ENCODE results near the gene GPR108.

The GPR108 gene

DNA sequence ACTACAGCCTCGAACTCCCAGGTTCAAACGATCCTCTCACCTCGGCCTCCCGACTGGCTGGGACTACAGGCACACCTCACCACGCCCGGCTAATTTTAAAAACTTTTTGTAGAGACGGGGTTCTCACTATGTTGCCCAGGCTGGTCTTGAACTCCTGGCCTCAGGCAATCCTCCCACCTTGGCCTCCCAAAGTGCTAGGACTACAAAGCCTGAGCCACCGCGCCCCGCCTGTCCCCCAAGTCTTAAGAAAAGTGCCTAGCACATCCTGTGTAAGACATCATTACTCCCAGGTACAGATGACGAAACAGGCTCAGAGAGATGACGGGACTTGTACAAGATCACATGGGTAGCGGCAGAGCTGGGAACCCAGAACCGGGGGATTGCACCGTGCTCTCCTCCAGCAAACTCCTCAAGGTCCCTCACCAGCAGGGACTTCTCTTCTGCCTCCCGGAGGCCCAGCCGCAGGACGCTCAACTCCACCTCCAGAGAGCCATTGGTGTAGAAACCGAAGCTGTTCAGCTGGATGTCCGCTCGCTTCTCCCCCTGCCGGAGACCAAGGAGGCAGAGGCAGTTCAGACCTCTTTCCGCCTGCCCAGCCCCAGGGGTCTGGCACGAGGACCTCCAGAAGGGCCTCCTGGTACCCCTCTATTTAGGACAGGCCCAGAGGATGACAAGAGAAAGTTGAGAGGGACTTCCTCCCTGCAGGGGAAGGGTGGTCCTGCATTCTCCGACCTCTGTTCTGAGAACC is 1.0 kb downstream of the GPR108 start:
- peak; percentile 25 to 55 for DNase-seq

DNA sequence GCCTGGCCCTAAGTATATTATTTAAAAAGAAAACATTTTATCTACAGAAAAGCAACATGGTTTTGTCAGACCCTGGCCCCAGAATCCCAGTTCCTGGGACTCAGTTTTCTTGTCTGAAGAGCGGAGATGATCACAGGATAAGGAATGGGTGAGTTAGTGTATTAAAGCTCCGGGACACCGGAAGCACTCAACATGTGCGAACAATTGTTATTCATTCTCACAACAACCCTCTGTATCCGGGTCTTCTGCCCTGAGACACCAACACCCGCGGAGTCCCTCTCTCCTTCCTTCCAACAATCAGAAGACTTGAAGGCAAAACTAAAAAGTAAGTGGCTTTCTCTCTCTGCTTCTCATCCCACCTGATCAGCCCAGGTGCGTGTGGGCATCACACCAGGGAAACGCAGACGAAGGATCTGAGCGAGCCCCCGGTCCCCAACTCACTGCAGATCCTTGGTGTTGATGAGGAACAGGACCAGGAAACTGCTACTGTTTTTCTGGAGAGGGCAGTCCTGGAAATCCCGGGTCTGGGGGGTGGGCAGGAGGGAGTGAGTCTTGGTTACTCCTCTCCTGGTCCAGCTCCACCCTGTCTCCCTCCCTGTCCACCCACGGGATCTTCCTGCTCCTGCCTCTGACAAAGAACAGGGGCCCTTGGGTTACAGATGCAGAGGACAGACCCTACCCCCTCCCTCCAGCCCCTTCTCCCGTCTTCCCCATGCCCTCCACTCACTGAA is 2.0 kb downstream of the GPR108 start:
- no peak for DNase-seq

DNA sequence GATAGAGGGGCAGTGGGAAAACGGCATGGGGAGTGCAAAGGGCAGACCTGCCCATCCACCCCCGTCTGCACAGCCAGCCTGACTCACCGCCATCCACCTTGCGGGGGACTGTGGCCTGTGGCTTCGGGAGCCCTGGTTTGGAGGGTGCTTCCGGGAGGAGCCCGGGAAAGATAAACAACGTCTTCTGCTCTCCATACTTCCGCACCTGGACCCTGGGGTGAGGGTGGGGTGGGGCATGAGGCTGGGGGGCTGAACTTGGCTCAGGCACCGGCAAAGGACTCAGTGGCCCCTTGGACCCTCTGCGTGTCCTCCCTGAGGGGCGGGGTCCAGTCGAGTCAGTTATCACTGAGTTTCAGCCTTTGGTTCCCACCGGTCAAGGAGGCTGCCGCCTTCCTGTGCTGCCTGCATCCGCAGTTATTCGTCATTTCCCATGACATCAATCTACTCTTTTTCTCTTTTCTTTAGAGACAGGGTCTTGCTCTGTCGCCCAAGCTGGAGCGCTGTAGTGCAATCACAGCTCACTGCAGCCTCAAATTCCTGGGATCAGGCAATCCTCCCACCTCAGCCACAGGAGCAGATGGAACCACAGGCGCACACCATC is 3.2 kb downstream of the GPR108 start:
- DNase-seq: no peak

- no peak for DNase-seq
These were observed 3.9 kb downstream of the GPR108 start for GRCh38 chr19:6733338-6734095.

GRCh38 chr19:6732803-6733337 is 4.5 kb downstream of the GPR108 start:
- DNase-seq: no peak

GRCh38 chr19:6731822-6732221 is 5.6 kb downstream of the GPR108 start:
- no peak for DNase-seq

DNA sequence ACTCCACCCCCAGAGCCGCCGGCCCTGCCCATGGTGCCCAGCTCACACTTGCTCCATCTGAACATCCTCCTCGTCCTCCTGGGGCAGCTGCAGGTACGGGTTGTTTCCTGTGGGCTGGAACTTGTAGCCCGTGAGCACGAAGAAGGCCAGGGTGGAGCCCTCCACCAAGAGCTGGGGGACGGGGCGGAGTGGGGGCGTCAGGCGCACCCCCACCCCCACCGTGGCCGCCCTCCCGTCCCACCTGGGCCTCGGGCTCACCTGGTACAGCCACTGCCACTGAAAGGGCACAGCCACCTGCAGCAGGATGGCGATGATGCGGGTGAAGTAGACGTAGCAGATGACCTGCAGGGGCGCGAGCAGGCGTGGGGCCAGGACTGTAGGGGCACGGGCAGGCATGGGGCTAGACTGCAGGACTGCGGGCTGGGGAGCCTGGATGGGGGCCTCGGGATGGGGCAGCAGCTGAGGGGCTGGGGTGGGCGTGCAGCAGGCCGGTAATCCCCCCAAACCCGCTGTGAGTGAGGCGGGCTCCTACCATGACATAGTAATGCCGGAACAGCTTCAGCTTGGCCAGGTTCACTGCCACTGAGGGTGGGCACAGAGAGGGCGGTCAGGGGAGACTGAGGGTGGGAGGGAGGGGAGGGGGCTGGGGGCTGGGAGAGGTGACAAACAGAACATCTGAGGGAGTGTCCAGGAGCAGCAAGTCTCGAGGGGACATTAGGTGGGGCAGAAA is 6.3 kb downstream of the GPR108 start:
- DNase-seq: no peak

GRCh38 chr19:6730153-6730804 is 7.1 kb downstream of the GPR108 start:
- DNase-seq: no peak

- DNase-seq: no peak
These were observed 7.7 kb downstream of the GPR108 start for GRCh38 chr19:6729573-6730152.

GRCh38 chr19:6728346-6728745 is 9.0 kb downstream of the GPR108 start:
- no peak for DNase-seq

- no peak for DNase-seq
These were observed 11.7 kb downstream of the GPR108 start for GRCh38 chr19:6725513-6726231.

GRCh38 chr19:6724631-6725492 is 12.5 kb downstream of the GPR108 start:
- DNase-seq: no peak

DNA sequence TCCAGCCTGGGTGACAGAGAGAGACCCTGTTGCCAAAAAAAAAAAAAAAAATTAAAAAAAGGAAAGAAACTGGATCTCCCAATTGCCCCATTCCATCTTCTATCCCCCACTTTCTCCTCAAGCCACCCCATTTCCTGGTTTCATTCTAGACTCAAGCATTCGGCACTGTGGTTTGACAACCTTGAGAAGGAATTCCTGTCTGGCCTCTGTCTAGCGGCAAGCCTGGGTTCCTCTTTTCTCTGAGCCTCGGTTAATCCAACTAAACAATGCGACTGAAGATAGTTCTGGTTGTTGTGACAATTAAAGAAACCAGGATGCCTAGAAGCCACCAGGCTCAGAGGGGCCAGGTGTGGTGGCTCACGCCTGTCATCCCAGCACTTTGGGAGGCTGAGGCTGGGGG is 13.6 kb downstream of the GPR108 start:
- DNase-seq: no peak

DNA sequence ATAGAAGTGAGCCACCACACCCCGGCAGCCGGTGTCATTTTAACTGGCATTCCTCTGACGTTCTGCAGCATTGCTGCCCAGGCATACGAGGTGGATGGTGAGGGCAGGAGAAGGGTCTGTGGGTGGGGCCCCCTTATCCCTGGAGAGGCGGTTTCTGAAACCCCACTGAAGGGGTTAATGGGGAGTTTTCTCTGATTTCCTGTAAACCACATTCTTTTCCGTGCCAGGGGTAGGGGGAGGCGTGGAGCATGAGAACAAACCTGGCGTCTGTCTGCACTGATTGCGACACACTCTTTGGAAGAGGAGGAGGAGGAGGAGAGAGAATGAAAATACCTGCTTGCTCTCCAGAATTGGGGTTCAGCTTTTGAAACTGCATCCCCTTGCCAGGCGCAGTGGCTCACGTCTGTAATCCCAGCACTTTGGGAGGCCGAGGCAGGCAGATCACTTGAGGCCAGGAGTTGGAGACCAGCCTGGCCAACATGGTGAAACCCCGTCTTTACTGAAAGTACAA is 14.2 kb downstream of the GPR108 start:
- no peak for DNase-seq

DNA sequence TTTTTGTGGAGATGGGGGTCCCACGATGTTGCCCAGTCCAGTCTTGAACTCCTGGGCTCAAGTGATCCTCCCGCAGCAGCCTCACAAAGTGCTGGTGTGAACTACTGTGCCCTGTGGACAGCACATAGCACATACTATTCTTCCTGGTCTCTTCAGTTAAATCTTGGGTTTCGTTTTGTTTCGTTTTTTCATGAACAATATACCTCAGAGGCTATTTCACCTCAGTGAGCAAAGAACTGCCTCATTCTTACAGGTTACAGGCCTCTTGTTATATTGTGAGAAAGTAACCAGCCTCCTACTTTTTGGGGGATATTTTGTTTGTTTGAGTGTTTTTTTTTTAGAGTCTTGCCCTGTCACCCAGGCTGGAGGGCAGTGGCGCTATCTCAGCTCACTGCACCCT is 15.6 kb downstream of the GPR108 start:
- no peak for DNase-seq

- no peak for DNase-seq
These were observed 16.3 kb downstream of the GPR108 start for GRCh38 chr19:6721138-6721474.

GRCh38 chr19:6720369-6721137 is 16.8 kb downstream of the GPR108 start, which contains the start of gene C3:
C3 (minus strand) TSS chr19:6720650; CDS start chr19:6720589, 61 bp downstream.
- DNase-seq: no peak

DNA sequence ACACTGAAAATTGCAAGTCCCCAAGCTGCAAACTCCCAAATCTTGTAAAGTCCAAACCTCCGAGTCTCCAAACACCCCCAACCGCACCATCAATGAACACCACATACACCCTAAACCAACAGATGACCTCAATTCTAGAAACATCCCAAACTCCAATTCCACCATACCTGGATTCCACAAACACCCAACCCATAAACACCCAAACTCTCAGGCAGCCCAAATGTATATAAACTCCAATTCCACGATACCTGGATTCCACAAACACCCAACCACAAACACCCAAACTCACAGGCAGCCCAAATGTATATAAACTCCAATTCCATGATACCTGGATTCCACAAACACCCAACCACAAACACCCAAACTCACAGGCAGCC is 17.4 kb downstream of the GPR108 start:
- DNase-seq: no peak

- DNase-seq: no peak
These were observed 17.9 kb downstream of the GPR108 start for GRCh38 chr19:6719540-6719861.
